ENCODE measurements around the gene SLC38A1. TPM values are rescaled to one million over a fixed set of nuclear protein-coding genes. Genes with fewer than 3 reads are reported as not detected.

The SLC38A1 gene
- polyA plus RNA-seq, 1 of the 3 experiments (the other 2 are of a cell fraction), result 20.7 TPM

GRCh38 chr12:46221255-46222128 is 47.4 kb downstream of the SLC38A1 start (continued):
- TF ChIP-seq IRF3 (IDR thresholded peaks at IDR 0.05; ENCODE audit: low read depth, low read length) (no peak), RFX5 (IDR thresholded peaks at IDR 0.05; ENCODE audit: low read length) (no peak), FOSL2 (IDR thresholded peaks at IDR 0.05; ENCODE audit: borderline replicate concordance, low read depth) (peak; percentile 59), ELF1 (IDR thresholded peaks at IDR 0.05) (no peak), PBX3 (IDR thresholded peaks at IDR 0.05) (no peak), FOXJ3 (CRISPR knock-in tag; IDR thresholded peaks at IDR 0.05) (no peak), RAD21 (IDR thresholded peaks at IDR 0.05; ENCODE audit: low read length) (no peak), SIN3A (IDR thresholded peaks at IDR 0.05; ENCODE audit: borderline replicate concordance, low read depth, low read length) (no peak), MXI1 (IDR thresholded peaks at IDR 0.05; ENCODE audit: low read depth, low read length) (no peak), MAX (IDR thresholded peaks at IDR 0.05; ENCODE audit: low read depth) (no peak), RCOR1 (IDR thresholded peaks at IDR 0.05; ENCODE audit: low read length) (no peak)

- Histone ChIP-seq H3K27me3 (ENCODE audit: insufficient read depth) (no peaks in the 10 kb centered on the region), H2AFZ (ENCODE audit: low read depth) (no peak overlapping the region), H3K4me2 (peak overlapping the region; percentile 63), H3K4me3 (ENCODE audit: low read depth in 2 of 2, low read length in 1 of 2) (peak overlapping the region in 1 of 2 experiments; percentile 11; a peak in 1 of 4 replicates), H3K79me2 (ENCODE audit: insufficient read depth) (peaks cover 29% of the 10 kb centered on the region; the same call in 1 of the 2 replicates), H3F3A (replicated peaks; ENCODE audit: insufficient read depth) (peaks cover 39% of the 10 kb centered on the region), H3K9ac (peak overlapping the region; percentile 61), H3K9me3 (no peaks in the 10 kb centered on the region), H3K9me2 (no peaks in the 10 kb centered on the region), H4K20me1 (ENCODE audit: insufficient read depth) (no peaks in the 10 kb centered on the region), H3K4me1 (ENCODE audit: control insufficient read depth in 1 of 2, insufficient read depth in 2 of 2, low read depth in 1 of 2, low read length in 1 of 2) (peaks cover 18 to 30% of the 10 kb centered on the region in 2 experiments), H3K36me3 (replicated peaks in 1 of 2; ENCODE audit: control insufficient read depth in 1 of 2, insufficient read depth in 2 of 2, low read length in 1 of 2) (peaks cover 40 to 42% of the 10 kb centered on the region in 2 experiments), H3K27ac (ENCODE audit: low read depth in 2 of 2, low read length in 1 of 2) (peak overlapping the region; percentile 89 to 97)
- CTCF ChIA-PET, result interaction anchor here (0.5 to 1.1 kb wide), 2 partner anchors 83 to 574 kb away, joined by 3 read pairs; no protein-coding TSS in a partner anchor
- POLR2A ChIA-PET, result no interaction called here
- 50% methylated on average over 10 of the region's 10 CpGs for WGBS (ENCODE audit: low lambda C conversion rate)
- DNase-seq, result no peak
- TF ChIP-seq ELF1 (IDR thresholded peaks at IDR 0.05) (no peak), REST (IDR thresholded peaks at IDR 0.05; ENCODE audit: low read depth, low read length) (peak; percentile 53; the same call in 1 of the 2 replicates), MXI1 (IDR thresholded peaks at IDR 0.05; ENCODE audit: low read depth, low read length) (no peak), USF1 (IDR thresholded peaks at IDR 0.05; ENCODE audit: borderline replicate concordance, low read depth) (0 out of 2 replicates have a peak, but pooled peaks have one; percentile 14), MAX (IDR thresholded peaks at IDR 0.05; ENCODE audit: low read depth) (peak; percentile 59; the same call in 1 of the 2 replicates), ZBTB33 (IDR thresholded peaks at IDR 0.05; ENCODE audit: borderline replicate concordance, low read depth) (peak; percentile 86; the same call in 1 of the 2 replicates), YY1 (IDR thresholded peaks at IDR 0.05; ENCODE audit: low read depth) (no peak), NRF1 (IDR thresholded peaks at IDR 0.05; ENCODE audit: low read depth, low read length) (0 out of 2 replicates have a peak, but pooled peaks have one; percentile 11), RAD21 (IDR thresholded peaks at IDR 0.05; ENCODE audit: low read length) (no peak), CHD2 (IDR thresholded peaks at IDR 0.05; ENCODE audit: low read length, partially characterized antibody) (no peak), NFIC (IDR thresholded peaks at IDR 0.05; ENCODE audit: borderline replicate concordance) (peak; percentile 81)
Observed at GRCh38 chr12:46219877-46220655, 48.8 kb downstream of the SLC38A1 start.

Data from SK-N-SH (cell line).